ENCODE results near the gene L3MBTL1. TPM values are rescaled to one million over a fixed set of nuclear protein-coding genes. Genes with fewer than 3 reads are reported as not detected.

L3MBTL1 gene
- total and polyA plus RNA-seq, 2 of the 4 experiments (the other 2 are of a cell fraction) = 2.2 to 4.5 TPM

DNA sequence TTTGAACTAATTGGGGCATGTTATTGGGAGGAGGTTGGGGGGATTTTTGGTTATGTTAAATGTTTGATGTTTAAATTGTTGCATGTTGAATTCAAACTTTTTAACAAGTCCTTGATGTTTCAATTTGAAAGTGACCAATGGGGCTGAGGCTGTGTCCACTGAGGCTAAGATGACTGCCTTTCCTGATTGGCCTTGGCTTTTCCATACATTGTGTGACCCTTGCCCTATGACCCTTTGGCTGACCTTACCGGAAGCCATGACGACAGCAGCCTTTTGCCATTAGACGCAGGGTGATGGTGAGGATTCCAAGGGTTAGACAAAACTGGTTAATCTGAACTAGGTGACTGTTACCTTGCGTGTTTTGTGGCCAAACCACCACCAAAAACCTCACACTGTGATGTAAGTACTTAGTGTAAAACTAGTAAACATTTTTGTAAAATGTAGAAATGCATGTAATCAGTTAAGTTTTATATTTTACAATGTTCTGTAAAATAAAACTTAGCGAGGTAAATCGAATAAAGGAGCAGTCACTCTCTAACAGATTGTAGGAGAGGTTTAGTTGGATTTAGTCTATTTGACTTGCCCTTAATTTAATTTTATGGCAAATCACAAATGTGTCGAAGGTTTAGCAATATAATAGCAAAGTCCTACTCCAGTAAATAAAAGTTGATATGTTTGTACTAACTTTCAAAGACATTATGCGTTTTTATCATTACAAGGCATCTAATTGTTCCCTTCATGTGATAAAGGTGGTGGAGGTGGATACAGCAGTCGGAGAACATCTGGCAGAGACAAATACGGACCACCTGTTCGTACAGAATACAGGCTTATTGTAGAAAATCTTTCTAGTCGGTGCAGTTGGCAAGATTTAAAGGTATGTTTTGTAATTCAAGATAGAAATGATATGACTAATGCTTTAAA lies 48.2 kb upstream of the L3MBTL1 start (continued):
- TF ChIP-seq, protein P1, sequence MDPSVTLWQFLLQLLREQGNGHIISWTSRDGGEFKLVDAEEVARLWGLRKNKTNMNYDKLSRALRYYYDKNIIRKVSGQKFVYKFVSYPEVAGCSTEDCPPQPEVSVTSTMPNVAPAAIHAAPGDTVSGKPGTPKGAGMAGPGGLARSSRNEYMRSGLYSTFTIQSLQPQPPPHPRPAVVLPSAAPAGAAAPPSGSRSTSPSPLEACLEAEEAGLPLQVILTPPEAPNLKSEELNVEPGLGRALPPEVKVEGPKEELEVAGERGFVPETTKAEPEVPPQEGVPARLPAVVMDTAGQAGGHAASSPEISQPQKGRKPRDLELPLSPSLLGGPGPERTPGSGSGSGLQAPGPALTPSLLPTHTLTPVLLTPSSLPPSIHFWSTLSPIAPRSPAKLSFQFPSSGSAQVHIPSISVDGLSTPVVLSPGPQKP (IDR thresholded peaks at IDR 0.05; ENCODE audit: borderline replicate concordance, low read depth, low read length) = no peak
- no peak for TF ChIP-seq BHLHE40 (IDR thresholded peaks at IDR 0.05; ENCODE audit: low read depth, low read length)
- TF ChIP-seq RFX5 (IDR thresholded peaks at IDR 0.05; ENCODE audit: low read depth, low read length) = no peak

Data from IMR-90 (cell line).